Keratinocyte (primary cell): ENCODE measurements around the gene NOS3. TPM values are rescaled to one million over a fixed set of nuclear protein-coding genes. Genes with fewer than 3 reads are reported as not detected.

ENCODE experiments used
- DNase-seq: peaks from one replicate; pipeline ENCODE4 v3.0.0-alpha.2; 2011; ENCODE audit warnings: low read depth, missing footprints, low spot score
- FAIRE-seq: peaks from 2 replicates; lab custom pipeline; 2011; peaks lifted over from hg19 to GRCh38; lab: Jason Lieb, UNC
- H2AFZ ChIP-seq: 2 replicates; pipeline ENCODE4 v1.6.0; 2012; ENCODE audit warnings: low read length, control low read depth, inconsistent platforms; ENCODE audit not compliant: control insufficient read depth
- H3K27ac ChIP-seq: 2 replicates; pipeline ENCODE4 v1.5.1; 2011; ENCODE audit warnings: low read length; ENCODE audit not compliant: control insufficient read depth, insufficient read depth
- H3K27me3 ChIP-seq: 3 replicates; pipeline ENCODE4 v1.6.0; 2011; ENCODE audit warnings: low read length; ENCODE audit not compliant: control insufficient read depth, insufficient read depth; ENCODE audit errors: extremely low read depth
- H3K36me3 ChIP-seq, 2 experiments: 2 replicates in 1 of 2; 3 replicates in 1 of 2; pipeline ENCODE4 v1.5.1; 2011; ENCODE audit warnings: low read length in 2 of 2, mild to moderate bottlenecking in 1 of 2; ENCODE audit not compliant: control insufficient read depth in 2 of 2, insufficient read depth in 2 of 2; ENCODE audit errors: extremely low read depth in 1 of 2
- H3K4me1 ChIP-seq: 3 replicates; pipeline ENCODE4 v1.5.1; 2011; ENCODE audit warnings: low read length; ENCODE audit not compliant: control insufficient read depth, insufficient read depth; ENCODE audit errors: extremely low read depth
- H3K4me2 ChIP-seq: 3 replicates; pipeline ENCODE4 v1.6.0; 2011; ENCODE audit warnings: low read depth, low read length; ENCODE audit not compliant: control insufficient read depth, insufficient read depth; ENCODE audit errors: extremely low read depth
- H3K4me3 ChIP-seq, 3 experiments: fragments of 200-600 bp in 1 of 3; sonication (generic) in 1 of 3; 2 replicates in 2 of 3; 3 replicates in 1 of 3; pipeline ENCODE4 v1.5.1; 2011 to 2016; ENCODE audit warnings: low read length in 3 of 3, mild to moderate bottlenecking in 3 of 3, control low read depth in 2 of 3, inconsistent platforms in 1 of 3, low read depth in 1 of 3, mixed read lengths in 1 of 3, mixed run types in 1 of 3, moderate library complexity in 1 of 3; ENCODE audit not compliant: control insufficient read depth in 2 of 3, insufficient read depth in 2 of 3; ENCODE audit errors: extremely low read depth in 1 of 3
- H3K79me2 ChIP-seq: 2 replicates; pipeline ENCODE4 v1.6.0; 2012; ENCODE audit warnings: low read length; ENCODE audit not compliant: control insufficient read depth, insufficient read depth
- H3K9ac ChIP-seq: 3 replicates; pipeline ENCODE4 v1.6.0; 2011; ENCODE audit warnings: low read length; ENCODE audit not compliant: control insufficient read depth, insufficient read depth; ENCODE audit errors: extremely low read depth
- H3K9me1 ChIP-seq: 3 replicates; pipeline ENCODE4 v1.6.0; 2011; ENCODE audit warnings: low read length; ENCODE audit not compliant: control insufficient read depth, insufficient read depth; ENCODE audit errors: extremely low read depth
- H3K9me3 ChIP-seq: 2 replicates; pipeline ENCODE4 v1.5.1; 2012; ENCODE audit warnings: low read depth, low read length; ENCODE audit not compliant: control insufficient read depth
- H4K20me1 ChIP-seq: 3 replicates; pipeline ENCODE4 v1.6.0; 2011; ENCODE audit warnings: low read length; ENCODE audit not compliant: control insufficient read depth, insufficient read depth; ENCODE audit errors: extremely low read depth
- EZH2 ChIP-seq: IDR thresholded peaks from one replicate; pipeline ENCODE4 v1.6.1; 2012; ENCODE audit warnings: inconsistent platforms, mild to moderate bottlenecking, low read length, moderate library complexity
- dilution Hi-C: fragments of 300-500 bp; cut with MboI; formaldehyde crosslinking; loops from one replicate; pipeline ENCODE4 v1.7.0; 2020; ENCODE audit warnings: low sequenced_read_pairs; ENCODE audit not compliant: extremely low pct_ligation_motif_present
- polyA plus RNA-seq, 5 experiments: library from polyadenylated mRNA; depleted of rRNA in 3 of 5; stranded (reverse) in 3 of 5; stranded (forward) in 1 of 5; unstranded in 1 of 5; fragments of >200 nt; gene quantifications; 1 replicate in 1 of 5; 2 replicates in 3 of 5; 3 replicates in 1 of 5; pipeline versions ENCODE4 v1.2.1 to v1.2.3, GENCODE V29; 2011 to 2012; ENCODE audit warnings: missing spikeins in 2 of 5, low read depth in 1 of 5, low replicate concordance in 1 of 5
- TF ChIP-seq, protein P1 (sequence below), 3 experiments: IDR thresholded peaks in 1 of 3; conservative IDR thresholded peaks in 1 of 3; optimal IDR thresholded peaks in 1 of 3; 2 replicates in 2 of 3; 3 replicates in 1 of 3; pipeline versions ENCODE3 to v1.5.1; 2011; ENCODE audit warnings: low read length in 3 of 3, mild to moderate bottlenecking in 3 of 3, moderate library complexity in 2 of 3, control low read depth in 1 of 3, inconsistent platforms in 1 of 3; ENCODE audit not compliant: insufficient read depth in 2 of 3; ENCODE audit errors: extremely low read depth in 1 of 3

Gene NOS3
- polyA plus RNA-seq, 1 donor (not counting 4 experiments of a cell fraction or from before 2014, with no cell fraction given): 0.77 TPM

DNA sequence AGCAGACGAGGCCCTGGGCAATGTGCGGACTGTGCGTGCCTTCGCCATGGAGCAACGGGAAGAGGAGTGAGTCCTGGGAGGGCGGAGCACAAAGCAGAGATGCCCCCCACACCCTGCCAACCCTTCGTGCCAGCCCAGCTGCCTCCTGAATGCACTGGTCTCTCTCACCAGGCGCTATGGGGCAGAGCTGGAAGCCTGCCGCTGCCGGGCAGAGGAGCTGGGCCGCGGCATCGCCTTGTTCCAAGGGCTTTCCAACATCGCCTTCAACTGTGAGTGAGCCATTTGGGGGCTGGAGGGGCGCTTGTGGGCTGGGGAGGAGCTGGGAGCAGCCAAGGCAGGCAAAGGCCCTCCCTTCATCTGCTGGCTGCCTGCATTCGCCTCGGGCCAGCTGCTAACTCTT lies 45.1 kb downstream of the NOS3 start:
- H3K4me2 ChIP-seq: no peak overlapping the region
- no peak overlapping the region for H3K4me3 ChIP-seq
- H3K9me1 ChIP-seq: peaks cover 2% of the 10 kb centered on the region
- DNase-seq (no peak), FAIRE-seq (no peak)
- dilution Hi-C loops: no loop called here
- TF ChIP-seq, protein P1, sequence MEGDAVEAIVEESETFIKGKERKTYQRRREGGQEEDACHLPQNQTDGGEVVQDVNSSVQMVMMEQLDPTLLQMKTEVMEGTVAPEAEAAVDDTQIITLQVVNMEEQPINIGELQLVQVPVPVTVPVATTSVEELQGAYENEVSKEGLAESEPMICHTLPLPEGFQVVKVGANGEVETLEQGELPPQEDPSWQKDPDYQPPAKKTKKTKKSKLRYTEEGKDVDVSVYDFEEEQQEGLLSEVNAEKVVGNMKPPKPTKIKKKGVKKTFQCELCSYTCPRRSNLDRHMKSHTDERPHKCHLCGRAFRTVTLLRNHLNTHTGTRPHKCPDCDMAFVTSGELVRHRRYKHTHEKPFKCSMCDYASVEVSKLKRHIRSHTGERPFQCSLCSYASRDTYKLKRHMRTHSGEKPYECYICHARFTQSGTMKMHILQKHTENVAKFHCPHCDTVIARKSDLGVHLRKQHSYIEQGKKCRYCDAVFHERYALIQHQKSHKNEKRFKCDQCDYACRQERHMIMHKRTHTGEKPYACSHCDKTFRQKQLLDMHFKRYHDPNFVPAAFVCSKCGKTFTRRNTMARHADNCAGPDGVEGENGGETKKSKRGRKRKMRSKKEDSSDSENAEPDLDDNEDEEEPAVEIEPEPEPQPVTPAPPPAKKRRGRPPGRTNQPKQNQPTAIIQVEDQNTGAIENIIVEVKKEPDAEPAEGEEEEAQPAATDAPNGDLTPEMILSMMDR (optimal IDR thresholded peaks at IDR 0.05 in 1 of 3, IDR thresholded peaks at IDR 0.05 in 1 of 3, conservative IDR thresholded peaks at IDR 0.05 in 1 of 3; ENCODE audit: extremely low read depth in 1 of 3, insufficient read depth in 2 of 3, low read length in 3 of 3): no peak
- TF ChIP-seq EZH2: no peak
- H3K9me3 ChIP-seq: no peaks in the 10 kb centered on the region
- H3K79me2 ChIP-seq: peaks cover 3% of the 10 kb centered on the region
- H3K27me3 ChIP-seq: no peaks in the 10 kb centered on the region
- H3K9ac ChIP-seq: no peak overlapping the region
- peaks cover 26 to 38% of the 10 kb centered on the region in 2 experiments for H3K36me3 ChIP-seq
- peaks cover 8% of the 10 kb centered on the region for H3K4me1 ChIP-seq
- H4K20me1 ChIP-seq: no peaks in the 10 kb centered on the region
- no peak overlapping the region for H3K27ac ChIP-seq
- H2AFZ ChIP-seq: no peak overlapping the region

DNA sequence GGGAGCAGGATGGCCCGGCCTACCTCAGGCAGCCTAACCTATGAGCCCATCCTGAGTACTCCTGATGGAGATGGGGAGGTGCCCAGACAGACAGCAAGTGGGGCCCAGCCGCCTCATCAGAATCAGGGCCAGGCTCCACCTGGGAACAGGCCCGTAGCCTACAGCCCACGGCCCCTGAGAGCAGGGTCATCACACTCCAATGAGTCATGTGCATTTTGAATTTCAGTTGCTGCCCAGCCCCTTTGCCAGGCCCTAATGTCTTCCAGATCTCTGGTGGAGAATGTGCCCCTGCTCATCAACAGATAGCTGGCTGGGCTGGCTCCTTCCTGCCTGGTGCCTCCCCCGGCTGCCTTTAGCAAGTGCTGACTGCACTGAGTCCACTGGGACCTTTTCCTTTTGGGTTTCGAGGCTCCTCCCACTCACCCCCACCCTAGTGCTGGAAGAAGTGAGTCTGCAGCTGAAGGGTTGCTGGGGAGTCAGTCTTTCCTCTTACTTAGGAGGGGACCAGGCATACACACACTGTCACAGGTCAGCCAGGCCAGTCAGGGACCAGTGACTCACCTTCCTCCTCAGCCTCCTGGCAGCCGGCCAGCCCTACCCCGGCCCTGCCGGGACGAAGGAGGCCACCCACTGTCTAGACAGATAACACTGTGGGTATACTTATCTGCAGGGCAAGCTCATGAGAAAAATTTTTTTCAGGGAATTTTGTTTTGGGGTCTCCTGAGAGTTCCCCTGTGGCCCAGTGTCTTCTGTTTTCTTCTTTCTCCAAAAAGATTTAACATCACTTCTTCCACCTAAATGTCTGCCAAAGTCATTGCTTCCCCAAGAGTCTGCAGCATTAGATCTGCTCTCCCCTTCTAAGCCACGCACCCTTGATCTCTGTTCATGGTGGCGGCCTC lies 48.4 kb downstream of the NOS3 start:
- DNase-seq: no peak
- Histone ChIP-seq H3K36me3 (peaks cover 28 to 36% of the 10 kb centered on the region in 2 experiments), H2AFZ (no peak overlapping the region), H3K27ac (no peak overlapping the region), H3K9ac (no peak overlapping the region), H3K4me1 (peaks cover 8% of the 10 kb centered on the region), H3K79me2 (no peaks in the 10 kb centered on the region), H3K9me1 (no peaks in the 10 kb centered on the region), H3K4me2 (no peak overlapping the region), H3K9me3 (no peaks in the 10 kb centered on the region), H3K4me3 (no peak overlapping the region), H3K27me3 (no peaks in the 10 kb centered on the region), H4K20me1 (no peaks in the 10 kb centered on the region)
- no peak for TF ChIP-seq EZH2
- TF ChIP-seq, protein P1 (optimal IDR thresholded peaks at IDR 0.05 in 1 of 3, IDR thresholded peaks at IDR 0.05 in 1 of 3, conservative IDR thresholded peaks at IDR 0.05 in 1 of 3; ENCODE audit: extremely low read depth in 1 of 3, insufficient read depth in 2 of 3, low read length in 3 of 3): no peak
- dilution Hi-C loops: no loop called here
- FAIRE-seq: no peak
